GM19240 (cell line): ENCODE results near the gene PDE3A.
"Not testable (repeated sequence)": the region's sequence is repeated elsewhere in the genome, so short reads cannot be mapped to it uniquely, and the experiment has no call there.

Experiments used
- DNase-seq: peaks from one replicate; pipeline ENCODE4 v3.0.0; 2011; ENCODE audit warnings: low spot score; ENCODE audit not compliant: insufficient read length

The PDE3A gene

DNA sequence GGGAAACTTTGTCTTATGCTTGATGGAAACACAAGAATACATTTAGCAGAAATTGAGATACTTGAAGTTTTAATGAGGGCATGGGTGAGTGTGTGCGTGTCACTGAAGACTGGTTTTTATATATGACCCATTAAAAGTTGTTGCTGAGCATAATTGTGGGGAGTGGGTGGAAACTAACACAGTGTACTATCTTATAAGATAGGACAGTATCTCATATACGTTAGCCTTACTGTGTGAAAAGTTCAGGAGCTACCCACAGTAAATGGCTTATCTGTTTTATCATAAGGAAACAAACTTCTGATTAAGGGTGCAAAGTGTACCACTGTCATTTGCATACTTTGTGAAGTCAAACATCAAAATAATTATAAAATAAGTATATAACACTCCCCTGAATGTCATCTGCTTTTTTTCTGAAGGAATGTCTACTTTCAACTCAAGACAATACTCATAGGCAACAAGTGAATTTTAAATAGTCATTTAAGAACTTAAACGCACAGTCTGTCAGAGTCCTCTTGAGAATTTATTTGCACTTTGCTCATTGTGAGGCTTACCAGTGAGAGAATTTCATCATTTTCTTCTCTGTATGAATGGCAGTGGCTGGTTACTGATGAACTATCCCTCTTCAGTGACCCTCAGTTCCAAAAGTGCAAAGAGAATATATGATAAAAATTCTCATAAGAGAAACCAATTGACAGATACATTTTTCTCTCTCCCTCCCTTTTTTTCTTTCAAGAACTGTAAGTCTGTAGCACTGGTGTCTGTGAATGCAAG lies 4.2 kb downstream of the PDE3A start:
- DNase-seq = no peak

DNA sequence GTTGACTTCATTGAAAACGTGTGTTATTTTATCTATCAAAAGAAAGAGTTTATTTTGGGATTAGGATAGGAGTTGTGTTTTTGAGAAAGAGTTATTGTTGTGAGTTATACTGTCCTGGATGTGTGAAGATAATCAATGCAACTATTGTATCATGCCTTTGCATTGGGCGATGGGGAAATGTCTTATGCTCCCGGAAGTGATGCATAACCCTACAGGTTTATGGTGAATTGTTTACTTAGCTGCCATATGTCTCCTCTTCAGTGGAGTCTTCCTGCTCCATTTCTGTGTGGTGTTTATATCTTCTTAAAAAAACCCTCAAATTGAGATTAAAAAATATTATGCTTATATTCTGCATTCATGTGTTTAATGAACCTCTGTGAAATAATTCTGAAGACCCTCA lies 6.5 kb downstream of the PDE3A start:
- no peak for DNase-seq

DNA sequence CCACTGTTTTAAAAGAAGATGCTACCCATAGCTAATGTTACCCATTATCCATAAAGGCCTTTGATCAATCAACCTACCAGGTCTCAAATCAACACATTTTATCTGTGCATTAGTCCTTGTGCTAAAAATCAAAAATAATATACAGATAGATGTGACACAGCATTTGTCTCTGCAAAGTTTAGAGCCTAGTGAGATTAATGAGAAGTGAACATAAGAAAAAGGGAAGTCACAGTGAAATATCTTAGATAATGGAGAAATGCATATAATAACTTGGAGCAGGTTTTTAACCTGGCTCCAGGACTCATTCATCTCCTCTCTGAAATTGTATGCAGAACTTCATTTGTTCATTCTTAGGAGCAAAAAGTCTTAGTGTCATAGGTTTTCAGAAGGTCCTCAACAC lies 7.2 kb downstream of the PDE3A start:
- DNase-seq = no peak

DNA sequence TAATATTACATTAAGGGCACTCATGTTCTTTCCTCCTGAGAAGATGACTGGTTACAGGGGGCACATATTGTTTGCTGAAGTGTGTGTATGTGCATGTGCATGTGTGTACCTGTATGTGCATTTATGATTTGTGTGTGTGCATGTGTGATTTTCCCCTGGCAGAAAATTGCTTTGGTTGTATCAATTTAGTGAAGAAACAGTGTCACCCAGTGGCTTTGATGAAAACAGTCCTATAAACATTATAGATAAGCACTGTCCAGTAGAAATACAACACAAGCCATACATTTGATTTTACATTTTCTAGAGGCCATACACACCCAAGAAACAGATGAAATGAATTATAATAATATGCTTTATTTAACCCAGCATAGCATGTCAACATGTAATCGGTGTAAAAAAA lies 8.6 kb downstream of the PDE3A start:
- DNase-seq = no peak

DNA sequence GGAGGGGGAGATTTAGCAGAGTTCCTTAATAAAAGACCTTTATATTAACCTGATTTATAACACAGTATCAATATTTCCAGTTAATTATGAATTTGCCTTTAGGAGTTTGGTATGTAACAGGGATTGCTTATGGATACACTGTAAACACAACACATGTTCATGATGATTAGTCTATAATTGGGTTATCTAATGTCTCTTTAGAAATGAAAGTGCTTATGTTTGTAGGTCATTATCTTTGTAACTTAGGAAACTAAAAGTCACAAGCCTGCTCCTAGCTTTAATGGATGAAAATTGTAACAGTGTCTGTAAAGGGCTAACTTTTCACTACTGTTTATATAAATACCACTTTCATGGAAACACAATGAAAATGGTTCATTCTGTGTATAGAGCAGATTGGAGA lies 9.4 kb downstream of the PDE3A start:
- DNase-seq = no peak

DNA sequence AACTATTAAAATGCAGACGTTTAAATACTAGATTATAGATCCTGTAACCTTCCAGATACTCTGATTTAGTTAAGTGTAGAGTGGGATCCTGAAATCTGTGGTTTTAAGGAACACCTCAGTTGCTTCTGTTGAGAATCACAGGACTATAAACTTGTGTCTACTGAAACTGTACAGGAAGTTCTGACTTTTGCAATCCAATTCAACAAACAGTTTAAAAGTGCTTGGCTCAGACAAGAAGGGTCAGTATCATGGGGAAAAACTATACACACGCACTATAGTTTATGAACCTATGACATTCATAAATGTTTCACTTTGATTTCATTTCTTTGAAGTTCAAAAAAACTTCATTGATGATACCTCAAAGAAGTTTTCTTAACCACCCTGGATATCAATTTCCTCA lies 13.8 kb downstream of the PDE3A start:
- DNase-seq = no peak

DNA sequence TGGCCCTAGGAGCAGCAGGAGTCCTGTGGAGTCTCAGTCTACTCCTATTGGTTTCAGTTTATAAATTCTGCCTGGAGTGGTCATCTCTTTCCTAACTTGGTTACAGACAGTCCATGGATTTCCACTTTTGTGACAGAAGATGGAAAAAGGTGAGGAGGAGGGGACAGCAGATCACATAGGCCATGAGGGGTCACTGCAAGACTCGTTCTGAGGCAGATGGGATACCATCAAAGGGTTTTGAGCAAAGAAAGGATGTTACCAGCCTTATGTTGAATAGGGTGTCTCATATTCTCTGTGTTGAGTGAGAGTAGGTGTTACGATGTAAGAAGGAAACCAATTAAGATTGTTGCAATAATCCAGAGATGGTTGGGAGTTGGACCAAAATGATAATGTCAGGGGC lies 15.3 kb downstream of the PDE3A start:
- no peak for DNase-seq

DNA sequence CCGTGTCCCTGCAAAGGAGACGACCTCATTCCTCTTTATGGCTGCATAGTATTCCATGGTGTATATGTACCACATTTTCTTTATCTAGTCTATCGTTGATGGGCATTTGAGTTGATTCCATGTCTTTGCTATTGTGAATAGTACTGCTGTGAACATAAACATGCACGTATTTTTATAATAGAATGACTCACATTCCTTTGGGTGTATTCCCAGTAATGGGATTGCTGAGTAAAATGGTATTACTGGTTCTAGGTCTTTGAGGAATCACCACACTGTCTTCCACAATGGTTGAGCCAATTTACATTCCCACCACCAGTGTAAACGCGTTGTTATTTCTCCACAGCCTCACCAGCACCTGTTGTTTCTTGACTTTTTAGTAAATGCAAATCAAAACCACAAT lies 16.5 kb downstream of the PDE3A start:
- not testable (repeated sequence) for DNase-seq

DNA sequence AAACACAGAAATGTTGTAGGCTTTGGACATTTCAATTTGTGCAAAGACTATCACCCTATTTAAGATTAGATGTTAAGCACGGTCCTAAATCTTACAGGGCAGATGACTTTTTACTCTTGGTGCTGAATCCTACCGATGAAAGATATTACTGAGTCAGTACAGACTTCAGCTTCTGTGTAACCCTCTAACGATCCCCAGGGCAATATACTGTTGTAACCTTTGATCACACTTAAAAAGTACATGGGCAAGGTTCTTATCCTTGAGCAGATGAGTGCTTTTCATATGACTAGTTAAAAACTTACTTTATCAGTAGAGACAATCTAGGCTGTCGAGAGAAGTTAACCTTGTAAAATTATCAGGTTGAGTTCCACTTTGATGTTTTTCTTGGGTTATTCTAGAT lies 22.5 kb downstream of the PDE3A start:
- DNase-seq = no peak

DNA sequence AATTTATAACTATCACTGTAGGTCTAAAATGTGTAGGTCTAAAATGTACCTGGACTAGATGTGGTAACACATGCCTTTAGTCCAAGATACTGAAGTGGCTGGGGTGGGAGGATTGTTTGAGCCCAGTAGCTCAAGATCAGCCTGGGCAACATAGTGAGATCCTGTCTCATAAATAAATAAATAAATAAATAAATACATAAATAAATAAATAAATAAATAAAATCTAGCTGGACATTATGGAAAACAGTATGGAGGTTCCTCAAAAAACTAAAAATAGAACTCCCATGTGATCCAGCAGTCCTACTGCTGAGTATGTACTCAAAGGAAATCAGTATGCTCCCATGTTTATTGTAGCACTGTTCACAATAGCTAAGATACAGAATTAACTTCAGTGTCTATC lies 24.0 kb downstream of the PDE3A start:
- DNase-seq = no peak

DNA sequence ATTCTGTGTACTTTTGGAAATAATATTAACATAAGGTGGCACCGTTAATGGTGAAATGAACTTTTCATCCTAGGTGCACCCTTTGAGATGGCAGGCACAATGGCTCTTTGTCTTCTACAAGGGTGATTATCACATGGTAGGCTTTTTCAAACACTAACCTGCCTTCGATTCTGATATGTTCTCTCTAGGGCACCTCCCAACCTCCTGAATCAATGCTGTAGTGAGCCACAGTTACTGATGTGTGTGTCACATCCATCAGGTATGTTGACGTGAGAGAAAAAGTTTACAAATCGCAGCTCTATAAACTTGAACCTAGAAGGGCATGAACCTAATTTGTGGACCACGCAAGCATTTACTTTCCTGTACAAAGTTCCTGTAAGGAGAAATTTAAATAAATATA lies 25.4 kb downstream of the PDE3A start:
- no peak for DNase-seq

DNA sequence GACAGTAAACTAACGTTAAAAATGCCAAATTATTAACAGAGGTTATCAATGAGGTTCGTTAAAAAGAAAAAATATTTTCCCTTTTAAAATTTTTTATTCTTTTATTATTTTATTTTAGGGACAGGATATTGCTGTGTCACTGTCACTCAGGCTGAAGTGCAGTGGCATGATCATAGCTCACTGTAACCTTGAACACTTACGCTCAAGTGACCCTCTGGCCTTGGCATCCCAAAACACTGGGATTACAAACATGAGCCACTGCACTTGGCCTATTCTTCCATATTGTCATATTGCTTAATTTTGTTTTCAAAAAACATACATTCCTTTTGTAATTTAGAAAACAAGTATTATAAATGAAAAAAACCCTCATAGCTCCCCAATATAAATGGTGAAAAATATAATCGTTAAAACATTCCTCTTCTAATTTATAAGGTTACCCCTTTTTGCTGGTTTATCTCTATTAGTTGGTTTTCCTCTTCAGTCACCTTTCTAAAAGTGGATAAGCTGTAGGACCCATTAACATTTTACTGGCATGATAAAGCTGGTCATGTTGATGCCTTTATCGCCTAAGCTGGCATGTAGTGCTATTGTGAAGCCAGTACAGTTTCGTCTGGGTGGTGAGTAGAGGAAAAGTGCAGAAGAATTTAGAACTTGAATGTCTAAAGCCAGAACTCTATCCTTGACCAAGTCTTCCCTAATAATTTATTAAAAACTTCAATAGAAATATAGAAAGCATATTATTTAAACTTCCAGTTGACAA lies 27.6 kb downstream of the PDE3A start:
- no peak for DNase-seq

DNA sequence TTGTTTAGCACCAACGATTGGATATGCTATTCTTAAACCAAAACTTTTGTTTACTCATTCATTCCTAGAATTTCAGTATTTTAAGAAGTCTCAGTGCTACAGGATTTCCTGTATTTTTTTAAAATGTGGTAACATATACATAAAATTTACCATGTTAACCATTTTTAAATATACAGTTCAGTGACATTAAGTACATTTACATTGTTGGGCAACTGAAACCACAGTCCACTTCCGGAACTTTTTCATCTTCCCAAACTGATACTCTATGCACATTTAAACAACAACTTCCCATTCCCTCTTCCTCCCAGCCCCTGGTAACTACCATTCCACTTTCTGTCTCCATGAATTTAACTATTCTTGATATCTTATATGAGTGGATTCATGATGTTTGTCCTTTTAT lies 30.3 kb downstream of the PDE3A start:
- no peak for DNase-seq

DNA sequence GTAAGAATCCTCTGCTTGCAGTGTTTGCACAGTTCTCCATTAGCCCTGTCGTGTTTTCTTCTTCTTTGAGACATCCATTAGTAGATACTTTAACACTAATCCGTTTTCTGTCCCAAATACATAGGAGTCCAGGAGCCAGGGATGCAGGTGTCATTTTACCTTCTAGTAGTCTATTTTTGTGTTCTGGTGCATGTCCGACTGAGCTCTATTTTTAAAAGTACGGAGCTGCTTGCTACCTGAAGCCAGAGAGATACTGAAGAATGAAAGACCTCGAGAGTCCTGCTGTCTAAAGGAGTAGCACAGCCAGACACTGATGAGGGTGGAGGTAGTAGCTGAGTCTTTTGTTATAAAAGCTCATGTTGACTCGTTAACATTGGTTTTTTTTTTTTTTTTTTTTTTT lies 31.7 kb downstream of the PDE3A start:
- DNase-seq = no peak

DNA sequence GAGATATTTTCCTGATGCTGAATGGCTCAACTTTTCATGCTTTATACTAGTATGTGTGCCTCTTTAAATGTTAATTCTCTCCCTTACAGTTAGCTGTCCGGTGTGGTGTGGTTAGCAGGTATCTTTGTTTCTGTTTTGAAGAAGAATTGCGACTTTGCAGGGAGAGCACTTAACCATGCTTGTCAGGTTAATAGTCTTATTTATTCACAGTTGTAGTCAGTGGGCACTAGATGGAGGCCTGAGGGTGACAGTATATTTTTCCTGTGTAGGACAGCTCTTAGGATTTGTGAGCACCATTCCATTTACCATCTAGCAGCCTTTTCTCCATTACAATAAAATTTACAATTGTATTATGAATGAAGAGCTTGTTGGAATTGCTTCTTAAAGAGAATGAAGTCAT lies 34.9 kb downstream of the PDE3A start:
- no peak for DNase-seq

DNA sequence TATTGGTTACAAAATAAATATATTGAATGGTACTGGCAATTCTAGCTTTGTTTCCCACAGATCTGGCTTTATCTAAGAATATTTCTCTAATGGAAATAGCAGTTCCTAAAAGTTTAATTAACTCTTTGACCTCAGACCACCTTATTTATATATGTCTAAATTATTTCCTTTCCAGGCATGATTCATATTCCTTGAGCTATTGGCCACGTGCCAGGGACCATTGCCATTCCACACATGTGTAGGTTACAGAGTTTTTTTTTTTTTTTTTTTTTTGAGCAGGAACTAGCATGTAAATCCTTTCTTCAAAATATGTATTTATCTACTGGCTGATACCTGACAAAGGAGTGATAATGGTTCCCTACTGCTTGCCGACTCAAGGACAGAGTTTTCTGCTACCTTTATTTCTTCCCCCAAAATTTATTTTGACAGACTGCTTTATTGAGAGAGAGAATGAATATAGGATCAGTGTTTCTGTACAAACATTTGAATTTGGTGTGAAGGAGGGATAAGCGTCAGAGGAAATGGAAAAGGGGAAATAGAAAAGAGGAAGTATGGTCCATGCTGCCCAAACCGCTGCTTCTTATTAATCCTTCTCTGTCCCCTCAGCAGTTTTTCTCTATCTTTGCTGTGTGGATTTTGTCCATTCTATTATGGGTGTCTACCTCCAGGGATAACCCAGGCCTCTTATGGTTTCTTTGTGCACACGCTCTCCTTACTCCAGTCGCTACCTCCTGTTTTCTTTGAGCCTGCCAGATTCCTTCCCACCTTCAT lies 36.4 kb downstream of the PDE3A start:
- no peak for DNase-seq

DNA sequence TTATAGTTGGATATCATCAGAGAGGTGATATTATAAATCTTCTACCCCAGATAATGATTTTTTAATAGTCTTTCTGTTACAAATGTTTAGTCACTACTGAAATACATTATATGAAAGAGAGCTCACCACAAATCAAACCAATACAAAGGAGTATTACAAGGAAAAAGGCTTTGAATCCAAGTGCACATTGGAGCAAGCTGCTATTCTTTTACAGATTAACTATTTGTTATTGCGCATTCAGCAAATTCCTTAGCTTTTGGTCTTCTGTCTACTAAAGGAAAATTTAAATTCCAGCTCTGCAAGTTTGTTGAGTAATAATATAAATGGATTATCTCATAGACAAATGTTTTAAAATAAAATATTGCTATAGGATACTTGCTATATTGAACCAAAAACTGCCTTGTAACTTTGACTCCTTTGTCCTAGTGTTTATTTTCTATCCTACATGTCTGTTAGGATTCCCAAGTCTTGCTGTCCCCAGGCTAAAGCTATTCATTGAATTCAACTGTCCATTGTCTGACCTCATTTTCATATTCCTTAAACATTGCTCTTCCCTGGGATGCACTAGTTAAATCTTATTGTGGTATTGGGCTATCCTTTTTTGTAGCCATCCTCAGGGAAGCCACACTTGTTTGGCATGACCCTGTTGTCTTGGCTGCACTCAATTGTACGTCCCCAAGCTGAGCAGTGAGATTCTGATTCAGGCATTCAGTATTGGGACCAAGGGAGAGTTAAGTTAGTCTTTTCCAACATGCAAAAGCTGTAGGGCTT lies 41.5 kb downstream of the PDE3A start:
- DNase-seq = no peak

DNA sequence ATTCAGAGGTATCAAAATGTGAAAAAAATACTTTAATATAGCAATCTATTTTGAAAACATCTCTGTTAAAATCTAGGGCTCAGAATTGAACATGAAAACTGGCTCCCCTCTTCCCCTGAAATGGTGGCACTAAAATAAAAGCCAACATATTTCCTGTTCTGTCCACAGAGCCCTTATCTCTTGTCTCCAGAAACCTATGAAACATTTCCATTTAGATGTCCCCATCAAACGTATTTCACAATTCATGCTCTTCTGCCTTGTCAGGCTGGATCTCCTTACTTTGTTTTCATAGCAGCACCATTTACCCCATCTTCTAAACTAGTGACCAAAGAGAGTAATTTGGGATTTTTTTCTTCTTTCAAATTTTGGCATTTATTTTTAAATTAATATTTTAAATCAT lies 42.4 kb downstream of the PDE3A start:
- DNase-seq = no peak

DNA sequence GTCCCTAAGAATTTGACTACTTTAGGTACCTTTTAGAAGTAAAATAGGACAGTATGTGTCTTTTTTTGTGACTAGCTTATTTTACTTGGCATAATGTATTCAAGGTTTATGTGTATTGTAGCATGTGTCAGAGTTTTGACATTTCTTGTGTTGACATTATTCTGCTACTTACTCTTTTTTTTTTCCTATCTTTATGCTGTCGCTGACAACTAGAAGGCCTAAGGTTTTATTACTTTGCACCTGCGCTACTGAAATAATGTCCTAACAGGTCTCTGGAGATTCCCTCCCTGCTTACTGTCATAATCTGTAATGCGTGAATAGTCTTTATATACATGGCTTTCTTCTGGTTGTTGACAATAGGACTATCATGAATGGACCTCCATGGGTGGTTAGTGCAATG lies 43.0 kb downstream of the PDE3A start:
- DNase-seq = no peak

DNA sequence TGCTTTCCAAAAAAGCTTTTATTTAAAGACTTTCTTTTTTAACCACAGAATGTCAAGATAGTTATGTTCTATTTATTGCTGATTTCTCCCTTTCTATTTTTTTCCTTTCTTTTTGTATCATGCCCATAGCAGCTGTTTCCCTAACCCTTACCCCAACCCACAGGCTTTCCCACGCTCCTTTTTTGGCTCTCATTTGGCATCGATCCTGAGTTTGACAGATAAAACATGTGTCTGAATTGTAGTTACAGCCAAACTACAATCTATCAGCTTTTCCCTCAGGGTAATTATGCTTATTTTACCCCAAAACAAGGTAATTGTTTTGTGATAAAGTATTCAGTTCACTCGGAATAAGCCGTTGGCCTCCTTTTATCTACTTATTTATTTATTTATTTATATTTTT lies 46.7 kb downstream of the PDE3A start:
- no peak for DNase-seq

DNA sequence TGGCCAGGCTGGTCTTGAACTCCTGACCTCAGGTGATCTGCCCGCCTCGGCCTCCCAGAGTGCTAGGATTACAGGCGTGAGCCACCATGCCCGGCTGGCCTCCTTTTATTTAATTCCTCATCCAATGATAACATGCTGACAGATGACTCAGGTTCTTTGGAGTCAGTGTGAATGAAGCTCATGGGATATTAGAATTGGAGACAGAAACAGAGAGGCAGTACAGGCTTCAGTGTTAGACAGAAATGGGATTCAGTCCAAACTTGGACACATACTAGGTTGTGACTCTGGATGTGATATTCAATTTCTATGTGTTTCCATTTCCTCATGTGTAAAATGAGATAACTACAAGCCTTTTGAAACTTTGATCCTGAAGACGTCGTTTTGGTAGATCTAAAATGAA lies 47.3 kb downstream of the PDE3A start:
- DNase-seq = no peak

DNA sequence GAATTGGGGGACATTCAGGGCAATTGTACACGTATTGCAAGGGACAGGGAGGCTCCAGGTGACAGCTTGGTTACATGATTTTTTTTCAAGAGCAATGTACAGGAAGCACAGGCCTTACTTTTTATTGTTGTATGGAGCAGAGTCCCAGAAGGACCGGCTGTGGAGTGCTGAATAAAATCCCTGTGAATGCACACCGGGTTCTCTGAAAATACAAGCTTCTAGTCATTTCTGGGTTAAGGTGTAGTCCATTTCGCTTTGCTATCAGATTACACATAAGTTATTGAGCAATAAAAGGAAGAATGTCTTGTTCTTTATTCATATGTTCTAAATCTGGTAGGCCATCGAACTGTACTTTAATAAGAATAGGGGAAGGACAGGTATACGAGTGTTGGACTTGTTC lies 52.2 kb downstream of the PDE3A start:
- DNase-seq = no peak
